ENCODE measurements around the gene ENDOG. TPM values are rescaled to one million over a fixed set of nuclear protein-coding genes. Genes with fewer than 3 reads are reported as not detected.

Gene ENDOG
- total RNA-seq, 1 experiment from 2014 or later: 16.7 TPM

DNA sequence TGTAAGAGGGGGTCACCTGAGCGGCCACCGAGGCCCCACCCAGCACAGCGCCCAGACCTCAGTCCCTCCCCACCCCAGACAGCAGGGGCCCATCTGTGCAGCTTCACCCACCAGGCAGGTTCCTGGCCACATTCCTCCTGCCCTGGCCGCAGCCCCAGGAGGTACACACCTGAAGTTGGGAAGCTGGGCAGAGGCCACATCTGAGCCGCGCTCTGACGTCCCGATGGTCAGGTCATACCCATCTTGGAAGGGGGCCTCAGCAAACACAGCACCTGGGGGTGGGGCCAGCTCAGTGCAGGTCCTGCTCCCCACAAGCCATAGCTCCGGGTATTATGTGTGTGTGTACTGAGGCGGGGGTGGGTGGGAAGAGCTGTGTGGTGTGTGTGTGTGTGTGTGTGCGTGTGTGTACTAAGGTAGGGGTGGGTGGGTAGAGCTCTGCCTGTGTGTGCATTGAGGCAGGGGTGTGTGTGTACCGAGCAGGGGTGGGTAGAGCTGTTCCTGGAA lies 5.7 kb downstream of the ENDOG start:
- H3K4me3 Mint-ChIP-seq: no peak overlapping the region
- Histone ChIP-seq H3K14ac (ENCODE audit: insufficient read depth, low read length) (no peak overlapping the region; the same call in 1 of the 2 replicates), H4K8ac (replicated peaks; ENCODE audit: insufficient read length, low read depth, low read length) (no peak overlapping the region), H3K56ac (ENCODE audit: insufficient read length, low read depth, low read length) (no peak overlapping the region), H4K5ac (ENCODE audit: insufficient read length, low read depth, low read length) (no peak overlapping the region), H2BK120ac (ENCODE audit: low read depth, low read length, poor library complexity, severe bottlenecking) (no peak overlapping the region), H3K27me3 (ENCODE audit: insufficient read depth, low read length) (no peaks in the 10 kb centered on the region), H2AFZ (ENCODE audit: low read length) (no peak overlapping the region), H2BK5ac (ENCODE audit: insufficient read length, low read length) (no peak overlapping the region), H3K23ac (ENCODE audit: insufficient read length, low read depth, low read length) (no peak overlapping the region), H2BK20ac (ENCODE audit: low read depth, low read length, poor library complexity, severe bottlenecking) (no peak overlapping the region), H3K4me1 (ENCODE audit: insufficient read depth, low read length) (no peaks in the 10 kb centered on the region), H2BK12ac (ENCODE audit: insufficient read length, low read depth, low read length) (no peak overlapping the region), H3K9ac (ENCODE audit: extremely low read depth, insufficient read length, low read length) (no peak overlapping the region), H2AK5ac (ENCODE audit: insufficient read length, low read length) (no peak overlapping the region), H3K79me2 (ENCODE audit: insufficient read depth, low read length) (peaks cover 2% of the 10 kb centered on the region; the same call in 1 of the 2 replicates), H3K27ac (ENCODE audit: insufficient read length, low read depth, low read length) (no peak overlapping the region), H3K18ac (ENCODE audit: insufficient read length, low read depth, low read length) (no peak overlapping the region), H3K79me1 (ENCODE audit: insufficient read depth, low read depth, low read length, poor library complexity, severe bottlenecking) (peaks cover 5% of the 10 kb centered on the region), H4K91ac (ENCODE audit: insufficient read length, low read depth, low read length) (no peak overlapping the region), H2BK15ac (ENCODE audit: low read depth, low read length) (no peak overlapping the region), H3K4ac (ENCODE audit: low read depth, low read length) (no peak overlapping the region), H3K9me3 (ENCODE audit: control insufficient read depth, low read depth, low read length) (no peaks in the 10 kb centered on the region), H3K4me2 (ENCODE audit: insufficient read depth, insufficient read length, low read length) (no peak overlapping the region), H4K20me1 (ENCODE audit: control insufficient read depth, insufficient read depth, insufficient read length) (no peaks in the 10 kb centered on the region), H3T11ph (ENCODE audit: low read length) (no peak overlapping the region), H3K23me2 (ENCODE audit: insufficient read length, low read depth, low read length, poor library complexity, severe bottlenecking) (peaks cover 9% of the 10 kb centered on the region)
- TF ChIP-seq, protein P1, sequence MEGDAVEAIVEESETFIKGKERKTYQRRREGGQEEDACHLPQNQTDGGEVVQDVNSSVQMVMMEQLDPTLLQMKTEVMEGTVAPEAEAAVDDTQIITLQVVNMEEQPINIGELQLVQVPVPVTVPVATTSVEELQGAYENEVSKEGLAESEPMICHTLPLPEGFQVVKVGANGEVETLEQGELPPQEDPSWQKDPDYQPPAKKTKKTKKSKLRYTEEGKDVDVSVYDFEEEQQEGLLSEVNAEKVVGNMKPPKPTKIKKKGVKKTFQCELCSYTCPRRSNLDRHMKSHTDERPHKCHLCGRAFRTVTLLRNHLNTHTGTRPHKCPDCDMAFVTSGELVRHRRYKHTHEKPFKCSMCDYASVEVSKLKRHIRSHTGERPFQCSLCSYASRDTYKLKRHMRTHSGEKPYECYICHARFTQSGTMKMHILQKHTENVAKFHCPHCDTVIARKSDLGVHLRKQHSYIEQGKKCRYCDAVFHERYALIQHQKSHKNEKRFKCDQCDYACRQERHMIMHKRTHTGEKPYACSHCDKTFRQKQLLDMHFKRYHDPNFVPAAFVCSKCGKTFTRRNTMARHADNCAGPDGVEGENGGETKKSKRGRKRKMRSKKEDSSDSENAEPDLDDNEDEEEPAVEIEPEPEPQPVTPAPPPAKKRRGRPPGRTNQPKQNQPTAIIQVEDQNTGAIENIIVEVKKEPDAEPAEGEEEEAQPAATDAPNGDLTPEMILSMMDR (conservative IDR thresholded peaks at IDR 0.05): no peak
- WGBS (ENCODE audit: extremely low coverage, insufficient read length, low lambda C conversion rate): no CpG with 5 or more reads among the region's 12 CpGs
- H3K27me3 Mint-ChIP-seq (ENCODE audit: low read depth): no peaks in the 10 kb centered on the region; the same call in 1 of the 2 replicates
- peaks cover 15 to 20% of the 10 kb centered on the region in 2 experiments for H3K4me1 Mint-ChIP-seq
- H3K9me3 Mint-ChIP-seq: no peaks in the 10 kb centered on the region
- H3K36me3 Mint-ChIP-seq (ENCODE audit: insufficient read depth in 1 of 3, low read depth in 3 of 3): peaks cover 37 to 79% (median 77%) of the 10 kb centered on the region in 3 experiments; a peak in 6 of 7 replicates
- no peak for DNase-seq
- H3K27ac Mint-ChIP-seq: no peak overlapping the region

All from H9 (cell line).